Urothelium cell line (cell line): Measurements from ENCODE around the gene WARS2.
A peak's percentile ranks its signal among the peaks of the same experiment; 100 is the strongest.

ENCODE experiments used
- DNase-seq: peaks from one replicate; pipeline ENCODE4 v3.0.0; 2011; ENCODE audit warnings: low spot score, mixed read lengths
- FAIRE-seq: peaks from 2 replicates; lab custom pipeline; 2011; peaks lifted over from hg19 to GRCh38; lab: Jason Lieb, UNC

Gene WARS2

DNA sequence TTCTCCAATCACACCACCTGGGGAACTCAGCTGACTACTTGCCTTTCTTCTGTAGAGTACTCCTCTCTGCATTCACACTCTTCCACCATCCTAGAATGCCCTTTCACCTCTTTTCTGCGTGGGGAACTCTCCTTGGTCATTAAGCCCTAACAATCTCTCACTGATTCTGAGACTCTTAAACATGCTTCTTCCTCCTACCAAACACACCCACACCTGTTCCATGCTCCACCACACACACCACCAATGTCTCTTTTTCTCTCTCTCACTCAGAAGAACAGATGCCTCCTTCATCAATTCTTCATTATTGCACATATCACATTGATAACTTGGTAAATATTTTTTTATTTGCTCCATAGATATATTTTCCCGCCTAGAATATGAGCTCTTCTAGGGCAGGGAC lies 53.6 kb downstream of the WARS2 start:
- FAIRE-seq: no peak
- DNase-seq: no peak

GRCh38 chr1:119084798-119085197 lies 55.7 kb downstream of the WARS2 start:
- FAIRE-seq: no peak

GRCh38 chr1:119083980-119084379 lies 56.5 kb downstream of the WARS2 start:
- DNase-seq: no peak
- FAIRE-seq: no peak

More at GRCh38 chr1:119084798-119085197, 55.7 kb downstream of the WARS2 start:
- DNase-seq: no peak

GRCh38 chr1:119083479-119083878 lies 57.0 kb downstream of the WARS2 start:
- DNase-seq: no peak
- FAIRE-seq: no peak

DNA sequence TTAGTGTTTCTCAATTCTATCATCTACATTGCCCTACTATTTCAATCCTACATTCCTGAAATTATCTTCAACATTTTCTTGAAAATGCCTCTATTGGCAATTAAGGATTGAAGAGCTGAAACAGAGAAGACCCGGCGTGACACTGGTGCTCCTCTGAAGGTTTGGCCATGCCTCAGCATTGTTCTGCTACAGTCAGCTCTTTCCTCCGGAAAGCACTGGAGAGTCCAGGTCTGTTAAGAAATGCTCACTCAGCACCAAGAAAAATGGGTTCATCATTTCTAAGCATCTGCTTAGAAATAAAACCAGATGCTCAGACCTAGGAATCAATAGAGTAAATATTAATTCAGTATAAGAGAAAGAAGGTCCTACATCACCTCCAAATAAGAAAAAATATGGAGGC lies 58.8 kb downstream of the WARS2 start:
- peak; percentile 23 for DNase-seq
- no peak for FAIRE-seq

- DNase-seq (peak; percentile 49), FAIRE-seq (peak; percentile 40)
Measured at GRCh38 chr1:119081267-119081666, 59.2 kb downstream of the WARS2 start.

- peak; percentile 89 for DNase-seq
Measured at GRCh38 chr1:119080586-119080985, 59.9 kb downstream of the WARS2 start.

GRCh38 chr1:119079881-119080280 lies 60.6 kb downstream of the WARS2 start:
- FAIRE-seq: no peak

More at GRCh38 chr1:119080586-119080985, 59.9 kb downstream of the WARS2 start:
- FAIRE-seq: peak; percentile 86

DNA sequence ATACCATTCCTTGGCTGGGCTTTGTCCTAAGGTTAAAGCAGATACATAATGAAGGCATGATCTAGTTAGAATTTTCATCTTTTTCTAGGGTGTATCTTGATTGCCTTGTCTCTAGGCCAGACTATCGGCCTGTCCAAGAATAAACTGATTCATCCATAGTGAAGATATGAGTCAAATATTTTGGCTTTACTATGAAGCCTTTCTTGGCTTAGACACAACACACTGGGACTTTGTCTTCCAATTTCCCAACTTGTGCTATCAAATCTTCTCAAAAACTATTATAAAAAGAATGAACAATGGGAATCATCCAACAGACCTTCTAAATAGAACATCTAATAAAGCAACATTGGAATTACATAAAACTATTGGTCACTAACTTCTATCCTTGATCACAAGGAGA lies 64.8 kb downstream of the WARS2 start:
- DNase-seq (no peak), FAIRE-seq (no peak)

More at GRCh38 chr1:119079881-119080280, 60.6 kb downstream of the WARS2 start:
- DNase-seq: no peak

- no peak for FAIRE-seq
Measured at GRCh38 chr1:119071321-119071720, 69.1 kb downstream of the WARS2 start.

GRCh38 chr1:119069682-119070081 lies 70.8 kb downstream of the WARS2 start:
- DNase-seq (no peak), FAIRE-seq (no peak)

More at GRCh38 chr1:119071321-119071720, 69.1 kb downstream of the WARS2 start:
- no peak for DNase-seq

GRCh38 chr1:119068427-119068826 lies 72.0 kb downstream of the WARS2 start:
- FAIRE-seq: peak; percentile 52
- DNase-seq: no peak

- DNase-seq (no peak), FAIRE-seq (no peak)
Measured at GRCh38 chr1:119061700-119062099, 78.8 kb downstream of the WARS2 start.

- FAIRE-seq: no peak
- DNase-seq: no peak
Measured at GRCh38 chr1:119055568-119055967, 84.9 kb downstream of the WARS2 start.

GRCh38 chr1:119053917-119054316 lies 86.5 kb downstream of the WARS2 start:
- no peak for DNase-seq
- no peak for FAIRE-seq

DNA sequence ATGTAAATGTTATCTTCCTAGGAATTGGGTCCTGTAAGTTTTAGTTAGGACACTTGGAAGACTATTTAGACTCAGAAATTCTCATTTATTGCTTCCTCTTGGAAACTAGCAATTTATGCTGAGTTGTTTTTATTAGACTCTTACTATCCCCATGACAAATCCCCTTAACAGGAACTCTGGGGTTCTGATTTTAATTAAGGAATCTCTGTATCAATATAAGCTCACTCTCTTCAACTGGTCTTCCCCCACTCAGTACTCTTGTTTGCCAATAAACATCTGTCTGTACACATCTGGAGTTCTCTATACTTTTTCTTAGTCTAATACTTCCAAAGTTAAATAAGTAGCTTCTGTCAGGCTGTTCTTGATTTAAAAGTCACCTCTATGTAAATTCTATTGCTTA lies 88.2 kb downstream of the WARS2 start:
- no peak for FAIRE-seq
- no peak for DNase-seq

GRCh38 chr1:119048624-119049404 lies 91.6 kb downstream of the WARS2 start:
- FAIRE-seq: no peak
- no peak for DNase-seq

GRCh38 chr1:119046785-119047438 lies 93.5 kb downstream of the WARS2 start:
- DNase-seq (no peak), FAIRE-seq (no peak)

GRCh38 chr1:119046429-119046784 lies 94.0 kb downstream of the WARS2 start:
- DNase-seq (no peak), FAIRE-seq (no peak)

DNA sequence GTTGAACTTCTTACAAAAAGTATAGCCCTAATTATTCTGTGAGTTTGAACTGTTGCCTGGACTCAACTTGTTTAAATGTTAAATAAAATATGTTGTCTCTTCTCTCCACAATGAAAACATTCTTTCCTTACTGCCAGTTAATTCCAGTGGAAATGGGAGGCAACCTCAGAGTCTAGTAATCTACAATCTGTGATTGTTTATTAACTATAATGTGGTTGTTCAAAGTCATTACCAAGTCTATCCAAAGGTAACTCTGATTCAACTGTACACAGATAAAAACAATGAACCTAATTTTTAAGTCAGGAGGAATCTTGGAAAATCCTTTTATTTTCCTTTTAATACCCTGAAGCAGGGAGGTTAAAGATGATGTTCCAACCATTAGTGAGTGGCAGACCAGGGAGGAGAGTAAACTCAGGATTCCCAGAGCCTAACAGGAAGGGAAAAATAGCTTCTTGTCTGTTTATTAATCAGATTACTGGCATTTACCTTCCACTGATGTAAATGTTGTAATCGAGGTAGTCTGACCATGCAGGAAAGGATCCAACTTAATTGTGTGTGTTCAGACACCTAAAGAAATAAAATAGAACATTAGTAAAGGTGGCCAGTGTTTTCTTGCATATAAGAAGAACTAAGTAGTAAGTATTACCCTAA lies 95.2 kb downstream of the WARS2 start:
- DNase-seq: no peak
- no peak for FAIRE-seq

- DNase-seq (no peak), FAIRE-seq (no peak)
Measured at GRCh38 chr1:119040906-119041305, 99.5 kb downstream of the WARS2 start.

DNA sequence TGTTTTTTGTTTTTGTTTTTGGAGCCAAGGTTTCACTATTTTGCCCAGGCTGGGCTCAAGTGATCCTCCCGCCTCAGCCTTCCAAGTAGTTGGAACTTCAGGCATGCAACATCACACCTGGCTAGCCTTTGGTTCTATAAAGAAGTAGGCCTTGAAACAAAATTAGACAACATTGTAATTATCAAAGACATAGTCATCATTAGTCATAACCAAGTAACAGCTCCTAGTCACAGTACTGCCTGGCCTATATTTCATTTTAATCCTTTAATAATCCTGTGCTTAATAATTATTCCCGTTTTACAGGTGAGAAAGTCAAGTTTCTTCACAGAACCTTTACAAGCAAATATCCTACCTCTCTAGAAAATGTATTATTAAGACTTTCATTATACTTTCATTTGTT lies 100.0 kb downstream of the WARS2 start:
- FAIRE-seq (no peak), DNase-seq (no peak)
